GM12873 (cell line): ENCODE data around the gene PGM2.

Experiments
- CTCF ChIP-seq: IDR thresholded peaks from 2 replicates; pipeline ENCODE4 v1.5.1; 2012; ENCODE audit warnings: low read depth, mild to moderate bottlenecking, moderate library complexity, low read length, control low read depth; ENCODE audit not compliant: insufficient read depth; ENCODE audit errors: missing control alignments

The PGM2 gene

DNA sequence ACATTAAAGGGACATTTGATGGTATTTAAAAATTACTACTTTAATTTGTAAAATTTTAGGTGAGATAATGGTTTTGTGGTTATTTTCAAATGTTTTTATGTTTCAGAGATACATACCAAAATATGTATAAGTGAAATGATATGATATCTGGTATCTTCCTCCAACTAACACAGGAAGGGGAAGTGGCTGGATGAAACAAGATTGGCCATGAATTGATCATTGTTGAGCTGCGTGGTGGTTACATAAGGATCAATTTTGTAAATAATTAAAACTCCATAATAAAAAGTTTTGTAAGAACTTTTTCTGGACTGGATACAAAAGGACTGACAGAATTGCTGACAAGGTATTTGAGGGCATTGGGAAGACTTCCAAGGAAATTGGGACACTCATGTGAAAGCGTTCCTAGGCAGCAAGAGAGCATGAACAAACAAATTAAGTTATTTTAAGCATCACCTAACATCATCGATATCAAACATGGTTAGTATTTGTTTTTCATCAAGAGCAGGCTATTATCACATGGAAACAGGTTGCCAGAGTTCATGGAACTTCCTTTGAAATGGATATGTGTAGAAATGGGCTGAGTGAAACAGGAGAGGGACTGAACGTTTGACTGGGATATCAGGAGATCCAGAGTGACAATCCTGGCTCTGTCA lies 4.4 kb upstream of the PGM2 start:
- TF ChIP-seq CTCF = no peak

- TF ChIP-seq CTCF = peak; percentile 4
Measured at GRCh38 chr4:37825501-37825900, 985 bp upstream of the PGM2 start.

DNA sequence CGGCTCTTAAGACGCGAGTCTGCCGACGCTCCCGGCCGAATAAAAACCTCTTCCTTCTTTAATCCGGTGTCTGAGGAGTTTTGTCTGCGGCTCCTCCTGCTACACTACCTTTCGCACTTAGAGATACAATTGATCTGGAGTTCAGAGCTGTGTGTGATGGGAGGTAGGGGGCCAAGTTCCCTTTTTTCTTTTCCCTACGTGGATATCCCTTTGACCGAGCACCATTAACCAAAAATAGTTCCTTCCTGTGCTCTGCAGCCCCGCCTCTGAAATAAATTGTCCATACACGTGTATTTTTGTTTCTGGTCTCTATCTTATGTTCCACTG lies 555 bp upstream of the PGM2 start:
- TF ChIP-seq CTCF = no peak

DNA sequence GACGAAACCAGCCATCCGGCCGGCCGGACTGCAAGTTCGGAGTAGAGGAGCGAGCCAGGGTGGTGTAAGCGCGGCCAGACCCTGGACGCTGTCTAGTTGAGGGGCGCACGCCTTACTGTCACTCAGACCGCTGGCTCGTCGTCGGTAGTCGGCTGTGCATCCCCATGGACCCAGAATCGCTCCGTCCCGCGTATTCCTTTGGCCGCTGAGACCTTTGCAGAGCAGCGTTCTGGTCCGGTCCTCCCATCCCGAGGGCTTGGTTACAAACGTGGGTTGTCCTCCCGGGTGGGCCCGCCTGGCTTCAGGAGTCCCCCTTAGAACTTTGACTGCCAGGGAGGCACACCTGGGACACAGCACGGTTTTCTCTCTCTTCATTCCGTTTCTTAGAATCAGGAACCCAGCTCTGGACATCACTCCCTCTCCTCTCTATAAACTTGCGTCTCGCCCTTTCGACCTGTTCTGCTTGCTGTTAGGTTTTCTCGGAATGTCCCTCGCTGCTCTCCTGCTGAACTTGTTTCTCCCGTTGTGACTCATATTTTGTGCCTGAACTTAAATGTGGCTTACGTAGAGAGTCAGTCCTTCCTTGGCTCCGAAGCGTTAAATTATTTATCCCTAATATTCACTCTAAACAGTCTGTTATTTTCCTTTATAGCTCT lies 672 bp downstream of the PGM2 start:
- no peak for TF ChIP-seq CTCF

DNA sequence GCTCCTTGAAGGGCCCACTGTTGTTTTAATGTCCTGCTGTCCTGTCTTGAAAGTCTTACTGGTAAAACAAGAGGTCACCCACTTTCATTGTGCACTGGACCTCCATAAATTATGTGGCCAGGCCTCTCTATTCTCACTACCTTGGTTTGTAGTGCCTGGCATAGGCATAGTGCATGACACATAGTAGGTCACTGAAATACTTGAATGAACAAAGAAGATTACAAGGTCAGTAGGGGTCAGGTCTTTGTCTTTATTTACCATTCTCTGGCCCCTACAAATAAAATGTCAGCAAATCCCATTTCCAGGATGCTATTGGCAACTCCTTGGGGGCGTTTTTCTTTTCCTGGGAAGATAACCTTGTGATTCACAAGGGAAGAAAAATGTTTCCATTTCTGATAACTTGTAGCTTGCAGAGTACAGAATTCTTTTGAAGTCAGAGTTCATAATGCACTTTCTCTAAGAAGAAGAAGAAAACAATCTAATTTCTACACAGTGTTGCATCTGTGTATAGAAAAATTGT lies 1.4 kb downstream of the PGM2 start:
- TF ChIP-seq CTCF = no peak

DNA sequence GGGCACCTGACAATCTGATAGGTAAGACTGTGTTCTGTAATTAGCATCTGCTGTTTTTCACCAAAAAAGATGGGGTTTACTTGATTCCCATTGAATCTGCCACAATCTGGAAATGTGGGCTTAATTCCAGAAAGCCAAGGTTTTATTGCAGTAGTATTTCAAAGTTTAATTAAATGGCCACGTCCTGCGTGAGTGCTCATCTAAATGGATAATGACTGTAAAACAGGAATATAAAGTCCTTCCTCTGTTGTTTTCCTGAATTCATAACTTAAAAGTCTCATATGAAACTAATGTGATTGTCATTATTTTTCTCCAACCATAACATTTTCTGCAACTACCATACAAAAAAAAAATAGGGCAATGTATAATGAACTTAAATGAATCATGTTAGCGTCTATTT lies 2.4 kb downstream of the PGM2 start:
- TF ChIP-seq CTCF = no peak

- no peak for TF ChIP-seq CTCF
Measured at GRCh38 chr4:37830640-37831039, 4.2 kb downstream of the PGM2 start.
